ENCODE data around the gene FAM107B.

FAM107B gene

DNA sequence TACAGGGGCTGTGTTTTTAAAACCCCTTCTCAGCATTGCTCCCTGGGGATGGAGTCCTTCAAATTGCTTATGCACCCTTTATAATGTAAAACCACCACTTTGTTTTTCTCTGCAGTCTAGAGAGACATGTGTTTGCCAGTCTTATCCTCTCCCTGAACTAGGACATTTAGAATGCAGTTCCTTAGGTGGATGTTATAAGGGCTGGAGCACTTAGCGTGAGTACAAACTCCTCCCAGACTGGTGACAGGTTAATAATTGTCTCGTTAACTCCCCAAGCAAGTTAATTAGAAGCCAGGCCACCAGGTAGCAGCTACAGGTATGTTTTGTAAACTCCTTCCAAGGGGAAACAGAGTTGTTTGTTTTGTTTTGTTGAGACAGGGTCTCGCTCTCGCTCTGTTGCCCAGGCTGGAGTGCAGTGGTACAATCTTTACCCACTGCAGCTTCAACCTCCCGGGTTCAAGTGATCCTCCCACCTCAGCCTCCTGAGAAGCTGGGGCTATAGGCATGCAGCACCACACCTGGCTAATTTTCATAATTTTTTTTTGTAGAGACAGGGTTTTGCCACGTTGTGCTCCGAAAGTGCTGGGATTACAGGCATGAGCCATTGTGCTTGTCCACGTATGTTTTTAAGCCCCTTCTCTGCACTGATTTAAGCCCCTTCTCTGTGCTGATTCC lies 100.2 kb downstream of the FAM107B start:
- peak overlapping the region; percentile 28 for H3K4me3 ChIP-seq (ENCODE audit: low read depth, low read length)
- peaks cover 23% of the 10 kb centered on the region for H3K4me1 ChIP-seq (ENCODE audit: control insufficient read depth, insufficient read depth, low read length)
- H3K9ac ChIP-seq (ENCODE audit: low read length) = peak overlapping the region; percentile 4
- no peaks in the 10 kb centered on the region; the same call in 1 of the 2 replicates for H3K27me3 ChIP-seq (ENCODE audit: control insufficient read depth, insufficient read depth, low read length)
- H3K27ac ChIP-seq (ENCODE audit: low read depth, low read length) = no peak overlapping the region
- no peaks in the 10 kb centered on the region for H3K36me3 ChIP-seq (ENCODE audit: control insufficient read depth, insufficient read depth, low read length)
- H3K9me3 ChIP-seq (ENCODE audit: control insufficient read depth, insufficient read depth, low read depth, low read length) = peaks cover 4% of the 10 kb centered on the region; the same call in 1 of the 2 replicates

DNA sequence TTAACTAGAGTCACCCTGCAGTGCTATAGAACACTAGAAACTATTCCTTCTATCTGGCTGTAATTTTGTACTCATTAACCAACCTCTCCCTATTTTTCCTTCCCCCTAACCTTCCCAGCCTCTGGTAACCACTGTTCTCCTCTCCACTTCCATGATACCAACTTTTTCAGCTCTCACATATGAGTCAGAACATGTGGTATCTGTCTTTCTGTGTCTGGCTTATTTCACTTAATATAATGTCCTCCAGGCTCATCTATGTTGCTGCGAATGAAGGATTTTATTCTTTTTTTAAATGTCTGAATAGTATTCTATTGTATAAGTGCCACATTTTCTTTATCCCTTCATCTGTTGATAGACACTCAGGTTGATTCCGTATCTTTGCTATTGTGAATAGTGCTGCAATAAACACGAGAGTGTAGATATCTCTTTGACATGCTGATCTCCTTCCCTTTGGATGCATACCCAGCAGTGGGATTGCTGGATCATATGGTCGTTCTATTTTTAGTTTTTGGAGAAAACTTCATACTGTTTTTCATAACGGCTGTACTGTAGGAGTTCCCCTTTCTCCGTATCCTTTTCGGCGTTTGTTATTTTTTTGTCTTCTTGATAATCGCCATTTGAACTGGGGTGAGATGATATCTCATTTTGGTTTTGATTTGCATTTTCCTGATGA lies 101.4 kb downstream of the FAM107B start:
- Histone ChIP-seq H3K9ac (ENCODE audit: low read length) (no peak overlapping the region), H3K4me3 (ENCODE audit: low read depth, low read length) (no peak overlapping the region), H3K27ac (ENCODE audit: low read depth, low read length) (no peak overlapping the region), H3K9me3 (ENCODE audit: control insufficient read depth, insufficient read depth, low read depth, low read length) (peaks cover 4% of the 10 kb centered on the region; the same call in 1 of the 2 replicates), H3K27me3 (ENCODE audit: control insufficient read depth, insufficient read depth, low read length) (no peaks in the 10 kb centered on the region; the same call in 1 of the 2 replicates), H3K36me3 (ENCODE audit: control insufficient read depth, insufficient read depth, low read length) (no peaks in the 10 kb centered on the region), H3K4me1 (ENCODE audit: control insufficient read depth, insufficient read depth, low read length) (peaks cover 23% of the 10 kb centered on the region)

DNA sequence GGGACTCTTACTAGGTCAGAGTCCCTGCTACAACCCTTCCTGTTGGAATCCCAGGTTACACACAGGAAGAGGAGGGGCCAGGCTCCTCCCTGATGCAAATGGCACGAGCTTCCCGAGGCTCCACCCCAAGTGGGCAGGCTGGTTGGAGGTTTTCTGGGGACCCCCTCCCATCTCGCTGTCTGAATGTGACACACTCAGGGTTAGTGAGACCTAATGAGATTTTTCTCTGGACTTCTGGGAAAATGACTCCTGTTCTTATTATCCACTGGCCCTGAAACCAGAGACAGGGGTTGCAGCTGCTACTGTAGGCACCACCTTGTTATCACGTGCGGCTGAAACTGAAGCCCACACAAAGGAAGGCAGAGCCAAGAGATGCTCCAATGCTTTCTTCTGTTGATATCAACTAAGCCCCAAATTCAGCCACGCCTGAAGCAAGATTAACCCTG lies 103.3 kb downstream of the FAM107B start:
- H3K4me3 ChIP-seq (ENCODE audit: low read depth, low read length) = no peak overlapping the region
- H3K27me3 ChIP-seq (ENCODE audit: control insufficient read depth, insufficient read depth, low read length) = no peaks in the 10 kb centered on the region
- peaks cover 7% of the 10 kb centered on the region for H3K9me3 ChIP-seq (ENCODE audit: control insufficient read depth, insufficient read depth, low read depth, low read length)
- no peak overlapping the region for H3K27ac ChIP-seq (ENCODE audit: low read depth, low read length)
- peaks cover 23% of the 10 kb centered on the region for H3K4me1 ChIP-seq (ENCODE audit: control insufficient read depth, insufficient read depth, low read length)
- no peaks in the 10 kb centered on the region for H3K36me3 ChIP-seq (ENCODE audit: control insufficient read depth, insufficient read depth, low read length)
- no peak overlapping the region for H3K9ac ChIP-seq (ENCODE audit: low read length)

DNA sequence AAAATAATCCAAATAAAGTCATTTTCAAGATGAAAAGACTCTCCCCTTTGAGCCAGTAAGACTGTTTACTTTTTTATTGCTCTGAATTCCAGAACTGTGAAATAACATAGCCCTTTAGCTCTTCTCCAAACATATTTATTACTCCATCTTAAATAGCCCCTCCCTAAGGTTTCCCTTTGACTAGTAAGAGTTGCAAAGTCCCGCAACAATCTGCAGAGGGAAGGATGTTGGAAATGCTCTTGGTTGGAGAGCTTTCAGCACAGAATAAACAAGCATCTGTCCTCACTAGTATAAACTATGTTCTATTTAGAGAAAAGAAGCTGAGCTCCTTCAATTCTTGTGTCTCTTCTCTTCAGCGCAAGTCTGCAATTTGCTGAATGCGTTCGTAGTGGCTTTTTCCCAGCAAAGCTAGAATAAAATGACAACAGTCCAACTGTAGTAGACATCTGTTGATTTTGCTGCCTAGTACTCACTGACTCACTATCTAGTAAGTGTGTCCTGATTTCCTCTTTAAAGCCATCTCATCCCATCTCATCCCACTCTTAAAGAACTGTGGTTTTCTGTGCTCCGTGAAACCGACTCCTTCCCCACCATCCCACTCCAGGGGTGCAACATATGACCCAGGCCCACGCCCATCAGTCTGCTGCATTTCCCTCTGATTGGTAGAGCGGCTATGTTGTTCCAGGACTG lies 104.0 kb downstream of the FAM107B start:
- Histone ChIP-seq H3K9me3 (ENCODE audit: control insufficient read depth, insufficient read depth, low read depth, low read length) (peaks cover 13% of the 10 kb centered on the region), H3K4me1 (ENCODE audit: control insufficient read depth, insufficient read depth, low read length) (peaks cover 23% of the 10 kb centered on the region), H3K4me3 (ENCODE audit: low read depth, low read length) (no peak overlapping the region), H3K9ac (ENCODE audit: low read length) (no peak overlapping the region), H3K27ac (ENCODE audit: low read depth, low read length) (no peak overlapping the region), H3K27me3 (ENCODE audit: control insufficient read depth, insufficient read depth, low read length) (no peaks in the 10 kb centered on the region), H3K36me3 (ENCODE audit: control insufficient read depth, insufficient read depth, low read length) (no peaks in the 10 kb centered on the region)

DNA sequence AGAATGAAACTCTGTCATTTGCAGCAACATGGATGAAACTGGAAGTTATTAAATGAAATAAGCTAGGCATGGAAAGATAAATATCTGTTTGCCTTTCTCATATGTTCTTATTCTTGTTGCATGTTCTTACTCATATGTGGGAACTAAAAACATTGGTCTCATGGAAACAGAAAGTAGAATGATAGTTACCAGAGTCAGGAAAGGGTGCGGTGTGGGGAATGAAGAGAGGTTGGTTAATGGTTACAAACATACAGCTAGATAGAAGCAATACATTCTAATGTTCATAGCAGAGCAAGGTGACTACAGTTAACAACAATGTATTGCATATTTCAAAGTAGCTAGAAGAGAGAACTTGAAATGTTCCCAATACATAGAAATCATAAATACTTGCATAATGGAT lies 105.1 kb downstream of the FAM107B start:
- Histone ChIP-seq H3K4me1 (ENCODE audit: control insufficient read depth, insufficient read depth, low read length) (peaks cover 15% of the 10 kb centered on the region), H3K36me3 (ENCODE audit: control insufficient read depth, insufficient read depth, low read length) (no peaks in the 10 kb centered on the region), H3K9ac (ENCODE audit: low read length) (no peak overlapping the region), H3K27ac (ENCODE audit: low read depth, low read length) (no peak overlapping the region), H3K9me3 (ENCODE audit: control insufficient read depth, insufficient read depth, low read depth, low read length) (peaks cover 14% of the 10 kb centered on the region), H3K4me3 (ENCODE audit: low read depth, low read length) (no peak overlapping the region), H3K27me3 (ENCODE audit: control insufficient read depth, insufficient read depth, low read length) (no peaks in the 10 kb centered on the region)

DNA sequence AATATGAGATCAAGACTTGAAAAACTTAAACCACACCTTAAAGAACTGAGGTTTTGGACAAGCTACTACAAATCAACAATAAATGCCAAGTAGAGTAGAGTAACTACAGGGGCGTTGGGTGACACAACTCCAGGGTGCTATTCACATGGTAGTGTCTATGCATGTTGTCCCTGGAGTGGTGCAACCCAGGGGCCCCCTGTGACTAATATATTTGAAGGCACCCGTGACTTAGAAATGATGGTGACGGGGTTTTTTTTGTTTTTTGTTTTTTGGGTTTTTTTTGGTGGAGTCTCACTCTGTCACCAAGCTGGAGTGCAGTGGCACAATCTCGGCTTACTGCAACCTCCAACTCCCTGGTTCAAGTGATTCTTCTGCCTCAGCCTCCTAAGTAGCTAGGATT lies 106.9 kb downstream of the FAM107B start:
- no peaks in the 10 kb centered on the region for H3K27me3 ChIP-seq (ENCODE audit: control insufficient read depth, insufficient read depth, low read length)
- no peaks in the 10 kb centered on the region for H3K4me1 ChIP-seq (ENCODE audit: control insufficient read depth, insufficient read depth, low read length)
- H3K4me3 ChIP-seq (ENCODE audit: low read depth, low read length) = no peak overlapping the region
- H3K27ac ChIP-seq (ENCODE audit: low read depth, low read length) = no peak overlapping the region
- H3K36me3 ChIP-seq (ENCODE audit: control insufficient read depth, insufficient read depth, low read length) = no peaks in the 10 kb centered on the region
- peaks cover 14% of the 10 kb centered on the region for H3K9me3 ChIP-seq (ENCODE audit: control insufficient read depth, insufficient read depth, low read depth, low read length)
- H3K9ac ChIP-seq (ENCODE audit: low read length) = no peak overlapping the region

DNA sequence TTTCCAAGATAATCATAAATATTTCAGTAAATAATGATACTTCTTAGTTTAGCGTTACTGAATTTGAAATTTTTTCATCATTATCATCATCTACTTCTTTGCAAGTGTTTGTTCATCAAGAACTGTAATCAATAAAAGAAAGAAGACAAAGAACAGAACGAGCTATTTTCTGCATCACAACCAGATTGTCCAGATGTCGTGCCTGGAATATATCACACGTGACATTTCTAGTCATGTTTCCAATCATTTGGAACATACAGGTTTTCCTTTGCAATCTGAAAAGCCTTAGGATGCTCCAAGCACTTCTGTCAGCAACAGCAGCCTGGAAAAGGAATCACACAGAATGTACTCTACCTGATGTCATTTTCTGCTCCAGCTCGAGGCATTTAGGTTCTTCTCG lies 107.4 kb downstream of the FAM107B start:
- Histone ChIP-seq H3K27ac (ENCODE audit: low read depth, low read length) (no peak overlapping the region), H3K4me3 (ENCODE audit: low read depth, low read length) (no peak overlapping the region), H3K36me3 (ENCODE audit: control insufficient read depth, insufficient read depth, low read length) (no peaks in the 10 kb centered on the region), H3K9me3 (ENCODE audit: control insufficient read depth, insufficient read depth, low read depth, low read length) (peaks cover 14% of the 10 kb centered on the region), H3K9ac (ENCODE audit: low read length) (no peak overlapping the region), H3K27me3 (ENCODE audit: control insufficient read depth, insufficient read depth, low read length) (no peaks in the 10 kb centered on the region), H3K4me1 (ENCODE audit: control insufficient read depth, insufficient read depth, low read length) (no peaks in the 10 kb centered on the region)

DNA sequence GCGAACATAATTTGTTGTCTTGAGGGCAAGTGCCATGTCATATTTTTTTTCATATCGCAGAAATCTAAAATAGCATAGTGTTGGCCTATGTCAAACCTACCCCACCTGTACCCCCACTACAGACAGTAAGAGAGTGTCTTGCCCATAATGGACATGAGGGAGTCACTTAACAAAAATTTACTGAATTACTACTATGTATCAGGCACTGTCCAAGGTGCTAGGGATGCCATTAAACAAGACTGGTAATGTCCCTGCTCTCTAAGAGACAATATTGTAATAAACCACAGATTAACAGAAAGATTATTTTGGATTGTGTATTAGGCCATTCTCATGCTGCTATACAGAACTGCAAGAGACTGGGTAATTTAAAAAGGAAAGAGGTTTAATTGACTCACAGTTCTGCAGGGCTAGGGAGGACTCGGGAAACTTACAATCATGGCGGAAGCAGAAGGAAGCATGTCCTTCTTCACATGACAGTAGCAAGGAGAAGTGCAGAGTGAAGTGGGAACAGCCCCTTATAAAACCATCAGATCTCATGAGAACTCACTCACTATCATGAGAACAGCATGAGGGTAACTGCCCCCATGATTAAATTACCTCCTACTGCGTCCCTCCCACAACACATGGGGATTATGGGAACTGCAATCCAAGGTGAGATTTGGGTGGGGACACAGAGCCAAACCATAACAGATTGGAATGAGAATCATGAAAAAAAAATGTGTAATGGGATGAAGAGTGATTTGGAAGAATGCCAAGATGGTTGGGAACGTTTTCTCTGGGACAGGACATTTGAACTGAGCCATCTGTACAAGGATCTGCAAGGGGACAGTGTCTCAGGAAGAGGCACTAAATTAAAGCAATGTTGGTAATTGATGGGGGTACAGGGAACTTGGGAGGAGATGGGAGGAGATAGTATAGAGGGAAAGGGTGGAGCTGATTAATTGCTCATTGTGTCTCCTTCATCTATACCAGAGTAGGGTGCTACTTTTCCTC lies 108.5 kb downstream of the FAM107B start:
- Histone ChIP-seq H3K9me3 (ENCODE audit: control insufficient read depth, insufficient read depth, low read depth, low read length) (peaks cover 10% of the 10 kb centered on the region), H3K27ac (ENCODE audit: low read depth, low read length) (no peak overlapping the region), H3K36me3 (ENCODE audit: control insufficient read depth, insufficient read depth, low read length) (no peaks in the 10 kb centered on the region), H3K27me3 (ENCODE audit: control insufficient read depth, insufficient read depth, low read length) (no peaks in the 10 kb centered on the region), H3K4me3 (ENCODE audit: low read depth, low read length) (no peak overlapping the region), H3K9ac (ENCODE audit: low read length) (no peak overlapping the region), H3K4me1 (ENCODE audit: control insufficient read depth, insufficient read depth, low read length) (no peaks in the 10 kb centered on the region)

DNA sequence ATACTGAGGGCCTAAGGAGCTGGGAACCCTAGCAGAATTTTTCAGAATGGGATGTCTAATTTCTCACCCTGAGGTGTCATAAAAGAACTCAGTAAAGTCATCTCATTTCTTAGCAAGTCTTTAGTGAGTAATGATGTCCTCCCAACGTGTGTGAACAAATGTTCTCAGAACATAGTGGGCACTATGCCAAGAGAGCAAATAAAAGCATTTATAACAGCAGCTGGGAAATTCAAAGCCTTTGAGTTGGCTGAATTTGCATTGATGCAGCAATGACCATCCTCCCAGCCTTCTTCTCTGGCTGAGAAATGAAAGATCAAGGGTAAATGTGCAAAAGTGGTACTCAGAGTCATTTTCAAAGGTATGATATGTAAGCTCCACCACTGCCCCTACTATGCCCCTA lies 109.4 kb downstream of the FAM107B start:
- H3K27ac ChIP-seq (ENCODE audit: low read depth, low read length) = no peak overlapping the region
- H3K9me3 ChIP-seq (ENCODE audit: control insufficient read depth, insufficient read depth, low read depth, low read length) = peaks cover 10% of the 10 kb centered on the region; the same call in 1 of the 2 replicates
- H3K36me3 ChIP-seq (ENCODE audit: control insufficient read depth, insufficient read depth, low read length) = no peaks in the 10 kb centered on the region

DNA sequence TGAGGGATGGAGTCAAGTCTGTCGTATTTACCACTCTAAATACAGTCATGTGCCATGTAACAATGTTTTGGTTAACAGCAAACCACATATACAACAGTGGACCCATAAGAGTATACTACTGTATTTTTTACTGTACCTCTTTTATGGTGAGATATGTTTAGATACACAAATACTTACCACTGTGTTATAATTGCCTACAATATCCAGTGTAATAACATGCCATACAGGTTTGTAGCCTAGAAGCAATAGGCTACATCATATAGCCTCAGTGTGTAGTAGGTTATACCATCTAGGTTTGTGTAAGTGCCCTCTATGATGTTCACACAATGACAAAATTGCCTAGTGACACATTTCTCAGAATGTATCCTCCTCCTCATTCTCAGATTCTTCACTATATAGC lies 110.4 kb downstream of the FAM107B start:
- Histone ChIP-seq H3K4me3 (ENCODE audit: low read depth, low read length) (no peak overlapping the region), H3K27ac (ENCODE audit: low read depth, low read length) (no peak overlapping the region), H3K9ac (ENCODE audit: low read length) (no peak overlapping the region), H3K9me3 (ENCODE audit: control insufficient read depth, insufficient read depth, low read depth, low read length) (peaks cover 10% of the 10 kb centered on the region; the same call in 1 of the 2 replicates), H3K27me3 (ENCODE audit: control insufficient read depth, insufficient read depth, low read length) (no peaks in the 10 kb centered on the region), H3K4me1 (ENCODE audit: control insufficient read depth, insufficient read depth, low read length) (no peaks in the 10 kb centered on the region), H3K36me3 (ENCODE audit: control insufficient read depth, insufficient read depth, low read length) (no peaks in the 10 kb centered on the region)

More for the DNA sequence above, 109.4 kb downstream of the FAM107B start:
- no peaks in the 10 kb centered on the region for H3K4me1 ChIP-seq (ENCODE audit: control insufficient read depth, insufficient read depth, low read length)
- no peak overlapping the region for H3K4me3 ChIP-seq (ENCODE audit: low read depth, low read length)
- no peaks in the 10 kb centered on the region for H3K27me3 ChIP-seq (ENCODE audit: control insufficient read depth, insufficient read depth, low read length)
- H3K9ac ChIP-seq (ENCODE audit: low read length) = no peak overlapping the region
